Ramos (cell line): ENCODE measurements around the gene MGP.

ENCODE experiments used
- in situ Hi-C: fragments of 300-500 bp; cut with MboI; formaldehyde crosslinking; loops from one replicate; pipeline ENCODE4 v1.14.3; 2022; ENCODE audit warnings: low sequenced_read_pairs; ENCODE audit not compliant: unreplicated experiment

Gene MGP

GRCh38 chr12:14904854-14905253 lies 19.2 kb upstream of the MGP start:
- in situ Hi-C loops: no loop called here

GRCh38 chr12:14903386-14904098 lies 17.9 kb upstream of the MGP start:
- in situ Hi-C loops: no loop called here

- in situ Hi-C loops: no loop called here
Observed at GRCh38 chr12:14902465-14902864, 16.8 kb upstream of the MGP start.

- in situ Hi-C loops: no loop called here
Observed at GRCh38 chr12:14901228-14901562, 15.5 kb upstream of the MGP start.

GRCh38 chr12:14900521-14901227 lies 15.0 kb upstream of the MGP start:
- in situ Hi-C loops: no loop called here

- in situ Hi-C loops: no loop called here
Observed at GRCh38 chr12:14896521-14897169, 11.0 kb upstream of the MGP start.

- in situ Hi-C loops: no loop called here
Observed at GRCh38 chr12:14893506-14894250, 8.0 kb upstream of the MGP start.

GRCh38 chr12:14892726-14893505 lies 7.3 kb upstream of the MGP start:
- in situ Hi-C loops: no loop called here

- in situ Hi-C loops: no loop called here
Observed at GRCh38 chr12:14890701-14891100, 5.0 kb upstream of the MGP start.

- in situ Hi-C loops: no loop called here
Observed at GRCh38 chr12:14886271-14886670, 617 bp upstream of the MGP start.

GRCh38 chr12:14884458-14884878 lies 1.2 kb downstream of the MGP start:
- in situ Hi-C loops: no loop called here

GRCh38 chr12:14883686-14884085 lies 2.0 kb downstream of the MGP start:
- in situ Hi-C loops: no loop called here

GRCh38 chr12:14880890-14881453 lies 4.7 kb downstream of the MGP start:
- in situ Hi-C loops: no loop called here

GRCh38 chr12:14879222-14879933 lies 6.3 kb downstream of the MGP start:
- in situ Hi-C loops: no loop called here

GRCh38 chr12:14878488-14878887 lies 7.2 kb downstream of the MGP start:
- in situ Hi-C loops: no loop called here

GRCh38 chr12:14876833-14877232 lies 8.8 kb downstream of the MGP start:
- in situ Hi-C loops: no loop called here

- in situ Hi-C loops: no loop called here
Observed at GRCh38 chr12:14874882-14875281, 10.8 kb downstream of the MGP start.

- in situ Hi-C loops: no loop called here
Observed at GRCh38 chr12:14873440-14874185, 12.0 kb downstream of the MGP start.
